ENCODE measurements around the gene SEZ6L2. TPM values are rescaled to one million over a fixed set of nuclear protein-coding genes. Genes with fewer than 3 reads are reported as not detected.

Gene SEZ6L2
- total RNA-seq, 1 experiment from 2014 or later = 44.7 TPM

DNA sequence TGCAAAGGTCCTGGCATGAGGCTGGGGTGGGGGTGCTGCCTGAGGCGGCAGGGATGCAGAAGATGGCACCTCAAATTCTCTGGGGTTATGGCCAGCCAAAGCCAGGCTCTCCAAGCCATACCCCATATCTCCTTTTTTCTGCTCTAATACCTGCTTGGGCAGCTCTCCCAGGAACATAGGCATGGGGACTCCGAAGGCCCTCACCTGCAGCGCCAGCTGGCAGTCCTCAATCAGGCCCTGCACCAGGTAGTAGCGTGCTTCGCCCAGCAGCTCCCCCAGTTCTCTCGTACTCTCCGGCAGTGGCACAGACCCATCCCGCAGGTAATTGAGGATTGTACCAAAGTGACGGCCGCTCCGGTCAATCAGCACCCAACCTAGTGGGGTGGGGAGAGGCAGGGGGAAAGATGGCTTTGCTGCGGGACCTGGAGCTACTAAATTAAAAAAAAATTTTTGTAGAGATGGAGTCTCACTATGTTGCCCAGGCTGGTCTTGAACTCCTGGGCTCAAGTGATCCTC lies 23.7 kb upstream of the SEZ6L2 start:
- Histone ChIP-seq H3K14ac (ENCODE audit: insufficient read depth, low read length) (no peak overlapping the region), H3K4ac (ENCODE audit: low read depth, low read length) (no peak overlapping the region), H2BK15ac (ENCODE audit: low read depth, low read length) (no peak overlapping the region), H2AK5ac (ENCODE audit: insufficient read length, low read length) (no peak overlapping the region), H3K23me2 (ENCODE audit: insufficient read length, low read depth, low read length, poor library complexity, severe bottlenecking) (peaks cover 20% of the 10 kb centered on the region), H3K27me3 (ENCODE audit: insufficient read depth, low read length) (no peaks in the 10 kb centered on the region), H4K20me1 (ENCODE audit: control insufficient read depth, insufficient read depth, insufficient read length) (no peaks in the 10 kb centered on the region), H4K5ac (ENCODE audit: insufficient read length, low read depth, low read length) (no peak overlapping the region), H4K91ac (ENCODE audit: insufficient read length, low read depth, low read length) (no peak overlapping the region), H4K8ac (replicated peaks; ENCODE audit: insufficient read length, low read depth, low read length) (no peak overlapping the region), H3K4me1 (ENCODE audit: insufficient read depth, low read length) (peaks cover 8% of the 10 kb centered on the region; the same call in 1 of the 2 replicates), H3K27ac (ENCODE audit: insufficient read length, low read depth, low read length) (no peak overlapping the region), H2BK120ac (ENCODE audit: low read depth, low read length, poor library complexity, severe bottlenecking) (no peak overlapping the region), H3K56ac (ENCODE audit: insufficient read length, low read depth, low read length) (no peak overlapping the region), H2BK12ac (ENCODE audit: insufficient read length, low read depth, low read length) (no peak overlapping the region), H2AFZ (ENCODE audit: low read length) (no peak overlapping the region), H3K9me3 (ENCODE audit: control insufficient read depth, low read depth, low read length) (no peaks in the 10 kb centered on the region), H3K79me1 (ENCODE audit: insufficient read depth, low read depth, low read length, poor library complexity, severe bottlenecking) (no peaks in the 10 kb centered on the region), H2BK20ac (ENCODE audit: low read depth, low read length, poor library complexity, severe bottlenecking) (no peak overlapping the region), H2BK5ac (ENCODE audit: insufficient read length, low read length) (no peak overlapping the region), H3K79me2 (ENCODE audit: insufficient read depth, low read length) (no peaks in the 10 kb centered on the region), H3K4me2 (ENCODE audit: insufficient read depth, insufficient read length, low read length) (no peak overlapping the region), H3K9ac (ENCODE audit: extremely low read depth, insufficient read length, low read length) (no peak overlapping the region), H3K18ac (ENCODE audit: insufficient read length, low read depth, low read length) (no peak overlapping the region), H3T11ph (ENCODE audit: low read length) (no peak overlapping the region), H3K23ac (ENCODE audit: insufficient read length, low read depth, low read length) (no peak overlapping the region)
- Mint-ChIP-seq H3K36me3 (ENCODE audit: insufficient read depth in 1 of 3, low read depth in 3 of 3) (peaks cover 2 to 34% (median 31%) of the 10 kb centered on the region in 3 experiments; a peak in 6 of 7 replicates), H3K27ac (peak overlapping the region in 1 of 3 experiments; percentile 75; a peak in 1 of 7 replicates), H3K4me1 (peaks cover 21 to 28% of the 10 kb centered on the region in 2 experiments), H3K27me3 (ENCODE audit: low read depth) (no peaks in the 10 kb centered on the region), H3K9me3 (no peaks in the 10 kb centered on the region), H3K4me3 (no peak overlapping the region)
- WGBS (ENCODE audit: extremely low coverage, insufficient read length, low lambda C conversion rate) = no CpG with 5 or more reads among the region's 12 CpGs
- no peak for DNase-seq
- TF ChIP-seq, protein P1, sequence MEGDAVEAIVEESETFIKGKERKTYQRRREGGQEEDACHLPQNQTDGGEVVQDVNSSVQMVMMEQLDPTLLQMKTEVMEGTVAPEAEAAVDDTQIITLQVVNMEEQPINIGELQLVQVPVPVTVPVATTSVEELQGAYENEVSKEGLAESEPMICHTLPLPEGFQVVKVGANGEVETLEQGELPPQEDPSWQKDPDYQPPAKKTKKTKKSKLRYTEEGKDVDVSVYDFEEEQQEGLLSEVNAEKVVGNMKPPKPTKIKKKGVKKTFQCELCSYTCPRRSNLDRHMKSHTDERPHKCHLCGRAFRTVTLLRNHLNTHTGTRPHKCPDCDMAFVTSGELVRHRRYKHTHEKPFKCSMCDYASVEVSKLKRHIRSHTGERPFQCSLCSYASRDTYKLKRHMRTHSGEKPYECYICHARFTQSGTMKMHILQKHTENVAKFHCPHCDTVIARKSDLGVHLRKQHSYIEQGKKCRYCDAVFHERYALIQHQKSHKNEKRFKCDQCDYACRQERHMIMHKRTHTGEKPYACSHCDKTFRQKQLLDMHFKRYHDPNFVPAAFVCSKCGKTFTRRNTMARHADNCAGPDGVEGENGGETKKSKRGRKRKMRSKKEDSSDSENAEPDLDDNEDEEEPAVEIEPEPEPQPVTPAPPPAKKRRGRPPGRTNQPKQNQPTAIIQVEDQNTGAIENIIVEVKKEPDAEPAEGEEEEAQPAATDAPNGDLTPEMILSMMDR (conservative IDR thresholded peaks at IDR 0.05) = no peak

Measured in H9 (cell line).